IMR-90 (cell line): Measurements from ENCODE around the gene SIRPD.

Source experiments
- POLR2A ChIP-seq: IDR thresholded peaks from 2 replicates; pipeline ENCODE4 v1.6.1; 2012; ENCODE audit warnings: mild to moderate bottlenecking, low read depth, low read length
- TF ChIP-seq, protein P1 (sequence below): conservative IDR thresholded peaks from 2 replicates; pipeline ENCODE4 v1.5.1; 2012; ENCODE audit warnings: mild to moderate bottlenecking, low read depth, low read length, improper control_type of control experiment

DNA sequence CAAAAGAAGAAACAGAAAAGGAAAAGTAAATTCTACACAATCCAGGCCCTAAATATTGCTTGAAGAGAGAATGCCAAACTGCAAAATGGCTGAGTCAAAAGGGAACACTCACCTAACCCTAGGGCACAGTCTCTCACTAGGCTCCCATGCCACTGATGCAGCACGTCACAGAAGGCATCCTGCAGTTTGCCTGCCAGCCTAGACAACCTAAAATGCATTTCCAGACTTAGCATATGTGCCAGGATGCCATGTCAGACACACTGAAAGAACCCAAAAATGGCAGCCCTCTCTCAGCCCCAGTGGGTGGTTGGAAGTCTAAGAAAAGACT lies 10.6 kb upstream of the SIRPD start:
- TF ChIP-seq, protein P1, sequence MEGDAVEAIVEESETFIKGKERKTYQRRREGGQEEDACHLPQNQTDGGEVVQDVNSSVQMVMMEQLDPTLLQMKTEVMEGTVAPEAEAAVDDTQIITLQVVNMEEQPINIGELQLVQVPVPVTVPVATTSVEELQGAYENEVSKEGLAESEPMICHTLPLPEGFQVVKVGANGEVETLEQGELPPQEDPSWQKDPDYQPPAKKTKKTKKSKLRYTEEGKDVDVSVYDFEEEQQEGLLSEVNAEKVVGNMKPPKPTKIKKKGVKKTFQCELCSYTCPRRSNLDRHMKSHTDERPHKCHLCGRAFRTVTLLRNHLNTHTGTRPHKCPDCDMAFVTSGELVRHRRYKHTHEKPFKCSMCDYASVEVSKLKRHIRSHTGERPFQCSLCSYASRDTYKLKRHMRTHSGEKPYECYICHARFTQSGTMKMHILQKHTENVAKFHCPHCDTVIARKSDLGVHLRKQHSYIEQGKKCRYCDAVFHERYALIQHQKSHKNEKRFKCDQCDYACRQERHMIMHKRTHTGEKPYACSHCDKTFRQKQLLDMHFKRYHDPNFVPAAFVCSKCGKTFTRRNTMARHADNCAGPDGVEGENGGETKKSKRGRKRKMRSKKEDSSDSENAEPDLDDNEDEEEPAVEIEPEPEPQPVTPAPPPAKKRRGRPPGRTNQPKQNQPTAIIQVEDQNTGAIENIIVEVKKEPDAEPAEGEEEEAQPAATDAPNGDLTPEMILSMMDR, result no peak
- no peak for TF ChIP-seq POLR2A
